ENCODE results near the gene PRDM5. TPM values are rescaled to one million over a fixed set of nuclear protein-coding genes. Genes with fewer than 3 reads are reported as not detected.

The PRDM5 gene
- total RNA-seq, 1 donor from 2014 or later, result 4.3 TPM

- ATAC-seq, result no peak
These were observed 67.1 kb downstream of the PRDM5 start for GRCh38 chr4:120855307-120856001.

- ATAC-seq, result no peak
These were observed 69.2 kb downstream of the PRDM5 start for GRCh38 chr4:120853161-120853935.

- ATAC-seq, result no peak
These were observed 72.4 kb downstream of the PRDM5 start for GRCh38 chr4:120850018-120850599.

- ATAC-seq, result no peak
These were observed 75.4 kb downstream of the PRDM5 start for GRCh38 chr4:120847019-120847582.

- ATAC-seq, result no peak
These were observed 78.0 kb downstream of the PRDM5 start for GRCh38 chr4:120844528-120844921.

- no peak for ATAC-seq
These were observed 78.5 kb downstream of the PRDM5 start for GRCh38 chr4:120843849-120844527.

GRCh38 chr4:120842031-120842430 lies 80.5 kb downstream of the PRDM5 start:
- no peak for ATAC-seq

GRCh38 chr4:120841580-120841979 lies 80.9 kb downstream of the PRDM5 start:
- no peak for ATAC-seq

- peak; percentile 20 for ATAC-seq
These were observed 82.4 kb downstream of the PRDM5 start for GRCh38 chr4:120839974-120840751.

GRCh38 chr4:120839334-120839973 lies 83.1 kb downstream of the PRDM5 start:
- no peak for ATAC-seq

GRCh38 chr4:120838784-120839183 lies 83.7 kb downstream of the PRDM5 start:
- no peak for ATAC-seq

- no peak for ATAC-seq
These were observed 84.9 kb downstream of the PRDM5 start for GRCh38 chr4:120837656-120838055.

- ATAC-seq, result no peak
These were observed 87.2 kb downstream of the PRDM5 start for GRCh38 chr4:120835342-120835741.

GRCh38 chr4:120830204-120830603 lies 92.3 kb downstream of the PRDM5 start:
- no peak for ATAC-seq

GRCh38 chr4:120829113-120829831 lies 93.3 kb downstream of the PRDM5 start:
- ATAC-seq, result no peak

GRCh38 chr4:120826853-120827252 lies 95.7 kb downstream of the PRDM5 start:
- no peak for ATAC-seq

- ATAC-seq, result no peak
These were observed 96.1 kb downstream of the PRDM5 start for GRCh38 chr4:120826449-120826848.

- ATAC-seq, result no peak
These were observed 97.6 kb downstream of the PRDM5 start for GRCh38 chr4:120824946-120825345.

GRCh38 chr4:120821977-120822376 lies 100.5 kb downstream of the PRDM5 start:
- ATAC-seq, result no peak

- ATAC-seq, result no peak
These were observed 101.5 kb downstream of the PRDM5 start for GRCh38 chr4:120821029-120821428.

All from esophagus mucosa (tissue), 1 donor.